ENCODE measurements around the gene TCHHL1. TPM values are rescaled to one million over a fixed set of nuclear protein-coding genes. Genes with fewer than 3 reads are reported as not detected.
A peak's percentile ranks its signal among the peaks of the same experiment; 100 is the strongest.

Gene TCHHL1
- total RNA-seq, 2 donors from 2014 or later = not detected

GRCh38 chr1:152118915-152119314, 30.1 kb upstream of the TCHHL1 start:
- no peaks in the 10 kb centered on the region for H3K9me3 ChIP-seq
- H3K36me3 ChIP-seq = no peaks in the 10 kb centered on the region
- no peak overlapping the region for H3K27ac ChIP-seq
- no peak overlapping the region for H3K4me3 ChIP-seq
- no peak for DNase-seq
- TF ChIP-seq CTCF (IDR thresholded peaks at IDR 0.05) = no peak
- H3K9ac ChIP-seq (ENCODE audit: low read depth in 2 of 2, low read length in 2 of 2) = no peak overlapping the region
- H3K4me1 ChIP-seq = no peaks in the 10 kb centered on the region
- intact Hi-C loops (cut with DNase I) = no loop called here
- H3K27me3 ChIP-seq = peaks cover 16% of the 10 kb centered on the region

DNA sequence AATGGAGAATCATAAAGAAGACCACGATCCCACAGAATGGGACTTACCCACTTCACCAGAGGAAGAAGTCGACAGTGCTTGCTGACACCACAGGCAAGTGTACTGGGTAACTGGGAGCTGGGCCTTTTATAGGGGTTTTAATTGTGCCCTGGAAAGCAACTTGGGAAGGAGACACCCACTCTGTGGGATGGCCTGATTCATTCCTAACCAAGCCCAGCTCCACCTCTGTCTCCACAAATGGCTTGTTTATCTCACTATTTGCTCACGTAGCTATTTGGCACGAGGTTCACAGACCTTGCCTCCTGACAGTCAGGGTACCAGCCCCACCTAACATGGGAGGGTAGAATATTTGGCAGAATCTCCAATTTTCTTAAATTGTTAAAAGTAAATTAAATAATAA, 26.5 kb upstream of the TCHHL1 start, which contains the start of gene TCHH:
TSS of gene TCHH (minus strand) at position 101 of the 400 bp plus-strand sequence. CDS start 1,364 bp downstream, outside the sequence.
- H3K9ac ChIP-seq (ENCODE audit: low read depth in 2 of 2, low read length in 2 of 2) = no peak within 1 kb of the TSS
- H3K9me3 ChIP-seq = no peaks in the 10 kb centered on the region
- no peak within 1 kb of the TSS for H3K4me3 ChIP-seq
- no peaks in the 10 kb centered on the region for H3K36me3 ChIP-seq
- intact Hi-C loops (cut with DNase I) = no loop called here
- TF ChIP-seq CTCF (IDR thresholded peaks at IDR 0.05) = no peak
- peaks cover 7% of the 10 kb centered on the region for H3K4me1 ChIP-seq
- DNase-seq = no peak
- H3K27ac ChIP-seq = no peak within 1 kb of the TSS
- peaks cover 52% of the 10 kb centered on the region for H3K27me3 ChIP-seq

GRCh38 chr1:152112885-152113432, 24.1 kb upstream of the TCHHL1 start:
- intact Hi-C loops (cut with DNase I) = no loop called here
- Histone ChIP-seq H3K4me1 (peaks cover 10% of the 10 kb centered on the region), H3K27ac (no peak overlapping the region), H3K9me3 (no peaks in the 10 kb centered on the region), H3K9ac (ENCODE audit: low read depth in 2 of 2, low read length in 2 of 2) (no peak overlapping the region), H3K27me3 (peaks cover 76% of the 10 kb centered on the region), H3K4me3 (no peak overlapping the region), H3K36me3 (no peaks in the 10 kb centered on the region)
- no peak for DNase-seq
- no peak for TF ChIP-seq CTCF (IDR thresholded peaks at IDR 0.05)

DNA sequence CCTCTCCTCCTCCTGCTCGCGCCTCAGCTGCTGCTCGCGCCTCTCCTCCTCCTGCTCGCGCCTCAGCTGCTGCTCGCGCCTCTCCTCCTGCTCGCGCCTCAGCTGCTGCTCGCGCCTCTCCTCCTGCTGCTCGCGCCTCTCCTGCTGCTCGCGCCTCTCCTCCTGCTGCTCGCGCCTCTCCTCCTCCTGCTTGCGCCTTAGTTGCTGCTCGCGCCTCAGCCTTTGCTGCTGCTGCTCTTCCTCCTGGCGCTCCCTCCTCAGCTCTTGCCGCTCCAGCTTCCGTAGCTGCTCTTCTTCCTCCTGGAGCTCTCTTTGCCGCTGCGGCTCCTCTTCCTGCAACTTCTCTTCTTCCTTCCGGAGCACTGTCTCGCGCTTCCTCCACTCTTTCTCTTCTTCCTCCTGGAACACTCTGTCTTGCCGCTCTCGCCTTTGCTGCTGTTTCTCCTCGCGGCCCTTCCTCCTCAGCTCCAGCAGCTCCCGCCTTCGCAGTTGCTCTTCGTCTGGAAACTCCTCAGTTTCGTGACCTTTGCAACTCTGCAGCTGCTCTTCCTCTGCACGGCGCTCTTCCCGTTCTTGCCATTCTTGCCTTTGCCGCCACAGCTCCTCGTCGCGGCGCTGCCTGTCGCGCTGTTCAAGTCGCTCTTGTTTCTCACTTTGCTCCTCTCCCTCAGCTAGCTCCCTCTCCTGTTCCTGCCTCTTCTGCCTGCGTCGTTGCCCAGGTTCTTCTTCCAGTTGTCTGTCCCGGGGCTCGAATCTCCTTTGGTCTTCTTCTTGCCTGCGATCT, 23.4 kb upstream of the TCHHL1 start:
- Histone ChIP-seq H3K4me1 (peaks cover 15% of the 10 kb centered on the region), H3K27me3 (peaks cover 83% of the 10 kb centered on the region), H3K4me3 (peak overlapping the region; percentile 38), H3K27ac (no peak overlapping the region), H3K9ac (ENCODE audit: low read depth in 2 of 2, low read length in 2 of 2) (no peak overlapping the region), H3K9me3 (no peaks in the 10 kb centered on the region), H3K36me3 (no peaks in the 10 kb centered on the region)
- no peak for TF ChIP-seq CTCF (IDR thresholded peaks at IDR 0.05)
- DNase-seq = peak; percentile 21
- intact Hi-C loops (cut with DNase I) = no loop called here

GRCh38 chr1:152111515-152111968, 22.7 kb upstream of the TCHHL1 start:
- H3K36me3 ChIP-seq = no peaks in the 10 kb centered on the region
- no peak overlapping the region for H3K9ac ChIP-seq (ENCODE audit: low read depth in 2 of 2, low read length in 2 of 2)
- H3K4me1 ChIP-seq = peaks cover 15% of the 10 kb centered on the region
- H3K4me3 ChIP-seq = peak overlapping the region; percentile 38
- H3K9me3 ChIP-seq = no peaks in the 10 kb centered on the region
- H3K27ac ChIP-seq = no peak overlapping the region
- no peak for TF ChIP-seq CTCF (IDR thresholded peaks at IDR 0.05)
- H3K27me3 ChIP-seq = peaks cover 88% of the 10 kb centered on the region
- intact Hi-C loops (cut with DNase I) = no loop called here
- DNase-seq = peak; percentile 32

Measured in colonic mucosa (tissue), 4 donors.